HepG2 (cell line): ENCODE results near the gene CPSF4.

ENCODE experiments used
- CTCF ChIP-seq: sonication (generic); formaldehyde crosslinking; IDR thresholded peaks from 2 replicates; pipeline ENCODE4 v1.5.0; 2020; ENCODE audit warnings: mild to moderate bottlenecking, missing genetic modification reagents, moderate library complexity
- NFAT5 ChIP-seq: sonication (generic); formaldehyde crosslinking; IDR thresholded peaks from 2 replicates; pipeline ENCODE4 v1.4.0; 2020; ENCODE audit warnings: missing genetic modification reagents
- STAT6 ChIP-seq: sonication (generic); formaldehyde crosslinking; IDR thresholded peaks from 2 replicates; pipeline ENCODE4 v1.4.0; 2020; ENCODE audit warnings: missing genetic modification reagents, mild to moderate bottlenecking, borderline replicate concordance
- ZNF367 ChIP-seq: sonication (generic); formaldehyde crosslinking; IDR thresholded peaks from 2 replicates; pipeline ENCODE4 v1.4.0; 2020; ENCODE audit warnings: missing genetic modification reagents, borderline replicate concordance

GRCh38 chr7:99392659-99393354 is 45.9 kb upstream of the CPSF4 start:
- TF ChIP-seq CTCF (no peak), STAT6 (CRISPR knock-in tag) (no peak), ZNF367 (no peak), NFAT5 (CRISPR knock-in tag) (no peak)
